SH-SY5Y (cell line): ENCODE measurements around the gene MTFP1.

ENCODE experiments used
- GATA2 ChIP-seq: IDR thresholded peaks from 2 replicates; pipeline ENCODE4 v1.6.1; 2011; ENCODE audit warnings: mild to moderate bottlenecking, low read depth, low read length
- GATA3 ChIP-seq: IDR thresholded peaks from 2 replicates; pipeline ENCODE4 v1.6.1; 2011; ENCODE audit warnings: low read depth, mild to moderate bottlenecking, low read length, moderate library complexity

GRCh38 chr22:30453731-30454510 is 28.4 kb downstream of the MTFP1 start:
- TF ChIP-seq GATA2 (no peak), GATA3 (no peak)
